SIG-M5 (cell line): Measurements from ENCODE around the gene SLC12A8.

Source experiments
- DNase-seq: peaks from one replicate; lab custom pipeline; 2025; lab: John Stamatoyannopoulos, UW

Gene SLC12A8

GRCh38 chr3:125186800-125187598 is 25.5 kb downstream of the SLC12A8 start:
- no peak for DNase-seq

GRCh38 chr3:125186261-125186787 is 26.2 kb downstream of the SLC12A8 start:
- no peak for DNase-seq

- no peak for DNase-seq
Measured at GRCh38 chr3:125185805-125186204, 26.7 kb downstream of the SLC12A8 start.

GRCh38 chr3:125179884-125180240 is 32.7 kb downstream of the SLC12A8 start:
- DNase-seq, result no peak

- no peak for DNase-seq
Measured at GRCh38 chr3:125179143-125179883, 33.2 kb downstream of the SLC12A8 start.

GRCh38 chr3:125177746-125178145 is 34.8 kb downstream of the SLC12A8 start:
- DNase-seq, result no peak

- no peak for DNase-seq
Measured at GRCh38 chr3:125175295-125176078, 37.1 kb downstream of the SLC12A8 start.

GRCh38 chr3:125172346-125172745 is 40.2 kb downstream of the SLC12A8 start:
- no peak for DNase-seq

- DNase-seq, result no peak
Measured at GRCh38 chr3:125168711-125169393, 43.7 kb downstream of the SLC12A8 start.

- DNase-seq, result no peak
Measured at GRCh38 chr3:125166599-125167136, 45.9 kb downstream of the SLC12A8 start.

GRCh38 chr3:125165948-125166553 is 46.5 kb downstream of the SLC12A8 start:
- DNase-seq, result no peak

- no peak for DNase-seq
Measured at GRCh38 chr3:125165189-125165947, 47.2 kb downstream of the SLC12A8 start.

- DNase-seq, result peak; percentile 27
Measured at GRCh38 chr3:125163739-125164601, 48.6 kb downstream of the SLC12A8 start.

GRCh38 chr3:125161607-125162219 is 50.8 kb downstream of the SLC12A8 start:
- no peak for DNase-seq

- no peak for DNase-seq
Measured at GRCh38 chr3:125160606-125161371, 51.8 kb downstream of the SLC12A8 start.

GRCh38 chr3:125157183-125157582 is 55.4 kb downstream of the SLC12A8 start:
- no peak for DNase-seq

- DNase-seq, result no peak
Measured at GRCh38 chr3:125156456-125156855, 56.1 kb downstream of the SLC12A8 start.

- DNase-seq, result no peak
Measured at GRCh38 chr3:125154800-125155269, 57.7 kb downstream of the SLC12A8 start.
